ENCODE results near the gene HLA-B.
A peak's percentile ranks its signal among the peaks of the same experiment; 100 is the strongest.

DNA sequence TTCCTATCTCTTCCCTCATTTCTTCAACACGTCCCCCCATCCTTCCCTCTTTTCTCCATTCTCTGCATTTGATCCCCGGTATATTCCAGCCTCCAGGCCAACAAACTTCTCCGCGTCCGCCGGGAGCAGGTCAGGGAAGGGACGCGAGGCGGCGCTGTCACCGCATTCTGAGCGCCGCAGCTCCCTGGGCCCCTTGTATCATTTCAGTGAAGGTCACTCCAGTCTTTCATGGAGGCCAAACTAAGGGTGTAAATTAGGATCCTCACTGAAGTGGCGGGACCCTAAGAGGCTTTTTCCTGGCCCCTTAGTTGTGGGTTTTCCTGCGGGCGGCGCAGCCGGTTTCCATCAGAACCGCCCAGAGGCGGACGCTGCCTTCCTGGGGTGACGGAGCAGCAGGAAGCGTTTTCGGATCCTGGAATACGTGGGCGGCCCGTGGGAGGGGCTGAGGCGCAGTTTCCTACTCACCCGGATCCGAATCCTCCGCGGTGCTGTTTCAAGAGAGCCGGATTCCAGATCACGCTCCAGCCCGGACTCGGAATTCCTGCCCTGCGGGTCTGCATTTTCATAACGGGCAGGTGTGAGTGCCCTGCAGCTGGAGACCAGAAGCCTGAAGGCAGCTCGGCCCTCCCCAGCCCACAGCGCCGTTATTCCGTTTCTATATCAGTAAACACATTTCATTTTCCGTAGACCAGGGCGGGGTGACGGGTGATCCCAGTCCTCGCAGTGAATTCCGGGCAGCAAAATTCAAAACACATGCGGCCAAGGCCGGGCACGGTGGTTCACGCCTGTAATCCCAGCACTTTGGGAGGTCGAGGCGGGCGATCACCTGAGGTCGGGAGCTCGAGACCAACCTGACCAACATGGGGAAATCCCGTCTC is 42.8 kb upstream of the HLA-B start:
- TF ChIP-seq ZNF624 (tag by site-specific recombination; IDR thresholded peaks at IDR 0.05) (no peak), ZIC2 (tag by site-specific recombination; IDR thresholded peaks at IDR 0.05) (peak; percentile 69), ZNF324 (tag by site-specific recombination; IDR thresholded peaks at IDR 0.05) (peak; percentile 90), ZNF76 (tag by site-specific recombination; IDR thresholded peaks at IDR 0.05; ENCODE audit: borderline replicate concordance, low read depth) (peak; percentile 45), ZNF423 (tag by site-specific recombination; IDR thresholded peaks at IDR 0.05) (no peak), ELK4 (IDR thresholded peaks at IDR 0.05; ENCODE audit: borderline replicate concordance, low read depth, low read length) (no peak), SETDB1 (IDR thresholded peaks at IDR 0.05; ENCODE audit: insufficient read length, low read length) (no peak), ZNF274 (IDR thresholded peaks at IDR 0.05; ENCODE audit: low read length) (no peak), ZNF274 (tag by site-specific recombination; IDR thresholded peaks at IDR 0.05; ENCODE audit: borderline replicate concordance) (no peak), ZNF138 (tag by site-specific recombination; IDR thresholded peaks at IDR 0.05; ENCODE audit: borderline replicate concordance) (no peak)
- TF ChIP-seq, protein P1, sequence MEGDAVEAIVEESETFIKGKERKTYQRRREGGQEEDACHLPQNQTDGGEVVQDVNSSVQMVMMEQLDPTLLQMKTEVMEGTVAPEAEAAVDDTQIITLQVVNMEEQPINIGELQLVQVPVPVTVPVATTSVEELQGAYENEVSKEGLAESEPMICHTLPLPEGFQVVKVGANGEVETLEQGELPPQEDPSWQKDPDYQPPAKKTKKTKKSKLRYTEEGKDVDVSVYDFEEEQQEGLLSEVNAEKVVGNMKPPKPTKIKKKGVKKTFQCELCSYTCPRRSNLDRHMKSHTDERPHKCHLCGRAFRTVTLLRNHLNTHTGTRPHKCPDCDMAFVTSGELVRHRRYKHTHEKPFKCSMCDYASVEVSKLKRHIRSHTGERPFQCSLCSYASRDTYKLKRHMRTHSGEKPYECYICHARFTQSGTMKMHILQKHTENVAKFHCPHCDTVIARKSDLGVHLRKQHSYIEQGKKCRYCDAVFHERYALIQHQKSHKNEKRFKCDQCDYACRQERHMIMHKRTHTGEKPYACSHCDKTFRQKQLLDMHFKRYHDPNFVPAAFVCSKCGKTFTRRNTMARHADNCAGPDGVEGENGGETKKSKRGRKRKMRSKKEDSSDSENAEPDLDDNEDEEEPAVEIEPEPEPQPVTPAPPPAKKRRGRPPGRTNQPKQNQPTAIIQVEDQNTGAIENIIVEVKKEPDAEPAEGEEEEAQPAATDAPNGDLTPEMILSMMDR (tag by site-specific recombination; IDR thresholded peaks at IDR 0.05): peak; percentile 97

Data from HEK293 (cell line).